ENCODE measurements around the gene SLC26A1.
"Not testable (repeated sequence)": the region's sequence is repeated elsewhere in the genome, so short reads cannot be mapped to it uniquely, and the experiment has no call there.

The SLC26A1 gene

DNA sequence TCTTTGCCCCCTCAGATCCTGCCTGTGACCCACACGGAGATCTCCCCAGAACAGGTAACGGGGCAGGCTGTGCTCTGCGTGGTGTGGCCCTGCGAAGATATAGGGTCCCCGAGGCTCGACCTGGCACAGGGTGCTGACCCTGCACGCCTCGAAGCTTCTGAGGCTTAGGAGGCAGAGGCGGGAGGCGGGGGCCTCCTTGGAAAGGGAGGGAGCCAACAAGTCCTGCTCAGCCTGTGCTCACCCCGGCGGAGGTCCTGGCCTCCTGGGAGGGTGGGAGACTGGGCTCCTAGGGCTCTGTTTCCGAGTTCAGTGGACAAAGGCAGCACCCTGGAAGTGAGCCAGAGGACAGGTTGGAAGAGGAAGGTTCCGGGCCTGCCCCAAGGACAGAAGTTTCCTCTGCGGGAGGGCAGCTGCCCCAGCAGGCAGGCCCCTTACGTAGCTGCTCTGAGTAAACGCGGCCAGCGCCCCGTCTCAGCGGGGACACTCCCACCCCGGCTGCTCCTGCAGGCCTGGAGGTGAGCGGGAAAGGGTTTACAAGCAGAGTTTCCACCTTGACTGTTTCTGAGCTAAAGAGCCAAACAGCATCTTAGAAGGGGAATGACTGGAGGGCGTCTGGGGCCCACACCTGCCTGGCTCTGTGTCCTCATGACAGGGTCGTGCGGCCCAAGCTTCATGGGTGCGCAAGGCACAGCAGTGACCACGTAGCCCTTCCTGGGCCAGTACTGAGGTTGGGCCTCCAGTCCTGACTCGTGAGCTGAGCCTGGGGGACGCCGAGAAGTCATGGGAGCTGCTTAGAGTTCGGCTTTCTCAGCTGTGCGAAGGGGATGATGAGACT lies 44.9 kb downstream of the SLC26A1 start:
- POLR2A ChIA-PET: no interaction called here
- no peak overlapping the region for H3K4me3 ChIP-seq (ENCODE audit: low read depth, low read length)
- CTCF ChIA-PET: no interaction called here
- DNase-seq (ENCODE audit: low read depth, low spot score): no peak
- no peak for TF ChIP-seq CTCF (IDR thresholded peaks at IDR 0.05; ENCODE audit: insufficient read depth, low read length, missing control alignments)

DNA sequence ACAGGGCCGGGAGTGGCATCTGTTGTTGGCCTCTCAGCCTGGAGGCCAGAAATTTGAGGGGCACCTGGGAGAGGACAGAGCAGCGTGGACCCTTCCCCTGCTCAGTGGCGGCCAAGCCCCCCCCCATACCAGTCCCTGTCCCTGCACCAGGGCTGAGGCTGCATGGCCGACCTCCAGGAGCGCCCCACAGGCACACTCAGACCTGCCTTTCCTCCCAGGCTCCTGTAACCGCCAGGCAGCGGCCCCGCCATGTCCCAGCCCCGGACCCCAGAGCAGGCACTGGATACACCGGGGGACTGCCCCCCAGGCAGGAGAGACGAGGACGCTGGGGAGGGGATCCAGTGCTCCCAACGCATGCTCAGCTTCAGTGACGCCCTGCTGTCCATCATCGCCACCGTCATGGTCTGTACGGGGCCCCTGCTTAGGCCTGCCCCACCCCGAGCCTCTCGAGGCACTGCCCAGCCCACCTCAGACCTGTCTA lies 45.7 kb downstream of the SLC26A1 start:
- DNase-seq (ENCODE audit: low read depth, low spot score): no peak
- POLR2A ChIA-PET: no interaction called here
- no peak for TF ChIP-seq CTCF (IDR thresholded peaks at IDR 0.05; ENCODE audit: insufficient read depth, low read length, missing control alignments)
- CTCF ChIA-PET: no interaction called here
- no peak overlapping the region for H3K4me3 ChIP-seq (ENCODE audit: low read depth, low read length)

DNA sequence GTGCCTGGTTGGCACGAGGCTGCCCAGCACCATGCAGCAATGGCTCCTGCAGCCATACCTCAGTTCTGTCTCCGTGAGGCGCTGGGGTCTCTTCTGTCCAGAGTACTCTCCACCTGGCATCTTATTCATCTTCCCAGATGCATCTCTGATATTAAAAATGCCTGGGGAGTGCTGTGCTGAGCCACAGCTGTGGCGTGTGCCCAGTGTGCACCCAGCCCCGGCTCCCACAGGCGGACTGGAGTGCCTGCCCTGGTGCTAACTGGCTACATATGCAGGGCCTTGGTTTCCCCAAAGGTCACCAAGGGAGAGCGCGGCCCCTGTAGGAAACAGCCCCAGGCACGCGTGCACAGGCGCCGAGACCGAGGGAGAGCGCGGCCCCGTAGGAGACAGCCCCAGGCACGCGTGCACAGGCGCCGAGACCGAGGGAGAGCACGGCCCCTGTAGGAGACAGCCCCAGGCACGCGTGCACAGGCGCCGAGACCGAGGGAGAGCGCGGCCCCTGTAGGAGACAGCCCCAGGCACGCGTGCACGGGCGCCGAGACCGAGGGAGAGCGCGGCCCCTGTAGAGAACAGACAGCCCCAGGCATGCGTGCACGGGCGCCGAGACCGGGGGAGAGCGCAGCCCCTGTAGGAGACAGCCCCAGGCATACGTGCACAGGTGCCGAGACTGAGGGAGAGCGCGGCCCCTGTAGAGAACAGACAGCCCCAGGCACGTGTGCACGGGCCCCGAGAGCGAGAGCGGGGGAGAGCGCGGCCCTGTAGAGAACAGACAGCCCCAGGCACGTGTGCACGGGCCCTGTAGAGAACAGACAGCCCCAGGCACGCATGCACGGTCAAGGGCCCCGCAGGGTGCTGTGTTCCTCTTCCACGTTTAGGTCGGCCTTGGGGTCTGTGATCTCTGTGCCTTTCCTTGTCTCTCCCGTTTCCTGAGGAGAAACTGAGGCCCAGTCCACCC lies 46.4 kb downstream of the SLC26A1 start:
- DNase-seq (ENCODE audit: low read depth, low spot score): no peak
- H3K4me3 ChIP-seq (ENCODE audit: low read depth, low read length): no peak overlapping the region
- TF ChIP-seq CTCF (IDR thresholded peaks at IDR 0.05; ENCODE audit: insufficient read depth, low read length, missing control alignments): no peak
- CTCF ChIA-PET: no interaction called here
- POLR2A ChIA-PET: no interaction called here

- CTCF ChIA-PET: no interaction called here
Measured at GRCh38 chr4:946103-946450, 47.1 kb downstream of the SLC26A1 start.

DNA sequence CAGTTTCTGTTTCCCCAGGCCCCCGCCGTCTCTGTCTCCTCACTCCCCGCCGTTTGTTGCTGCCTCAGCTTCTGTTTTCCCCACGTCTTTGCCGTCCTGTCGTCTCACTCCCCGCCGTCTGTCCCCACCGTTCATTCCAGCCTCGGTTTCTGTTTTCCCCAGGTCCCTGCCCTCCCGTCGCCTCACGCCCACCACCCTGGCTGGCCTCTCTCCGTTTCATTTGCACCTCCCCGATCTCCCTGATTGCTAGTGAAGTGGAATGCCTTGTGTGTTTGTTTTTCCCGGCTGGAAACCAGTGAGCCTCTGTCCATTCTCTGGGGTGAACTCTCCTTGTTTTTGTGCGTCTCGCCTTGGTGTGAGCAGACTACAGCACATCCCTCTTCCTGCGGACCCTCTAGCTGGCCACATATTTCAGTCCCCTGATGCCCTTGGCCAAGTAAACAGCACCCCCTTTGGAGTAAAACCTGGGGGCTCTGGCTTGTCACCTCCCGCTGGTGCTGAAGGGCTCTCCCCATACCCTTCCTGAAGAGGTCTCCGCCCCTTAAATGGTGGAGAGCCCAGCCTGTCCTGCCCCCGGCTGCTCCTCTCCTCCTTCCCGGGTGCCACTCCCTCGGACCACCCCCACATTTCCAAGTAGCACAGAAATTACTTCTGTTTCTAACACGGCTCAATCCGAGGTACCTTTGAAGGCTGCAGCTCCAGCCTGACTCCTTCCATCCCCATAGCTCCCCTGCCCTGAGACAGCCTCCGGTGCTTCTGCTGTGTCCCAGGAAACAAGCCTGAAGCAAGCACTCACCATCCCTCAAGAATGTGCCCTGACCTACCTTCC lies 47.7 kb downstream of the SLC26A1 start:
- H3K4me3 ChIP-seq (ENCODE audit: low read depth, low read length): no peak overlapping the region
- ChIA-PET POLR2A (no interaction called here), CTCF (no interaction called here)
- no peak for TF ChIP-seq CTCF (IDR thresholded peaks at IDR 0.05; ENCODE audit: insufficient read depth, low read length, missing control alignments)
- no peak for DNase-seq (ENCODE audit: low read depth, low spot score)

More at GRCh38 chr4:946103-946450, 47.1 kb downstream of the SLC26A1 start:
- POLR2A ChIA-PET: no interaction called here
- no peak overlapping the region for H3K4me3 ChIP-seq (ENCODE audit: low read depth, low read length)
- no peak for DNase-seq (ENCODE audit: low read depth, low spot score)
- no peak for TF ChIP-seq CTCF (IDR thresholded peaks at IDR 0.05; ENCODE audit: insufficient read depth, low read length, missing control alignments)

GRCh38 chr4:939508-939907 lies 53.7 kb downstream of the SLC26A1 start:
- H3K4me3 ChIP-seq (ENCODE audit: low read depth, low read length); POLR2A ChIA-PET; DNase-seq (ENCODE audit: low read depth, low spot score); CTCF ChIA-PET: not testable (repeated sequence)
